ENCODE measurements around the gene SNX21. TPM values are rescaled to one million over a fixed set of nuclear protein-coding genes. Genes with fewer than 3 reads are reported as not detected.

The SNX21 gene
- total and polyA plus RNA-seq, 2 donors (not counting 3 experiments of a cell fraction or from before 2014, with no cell fraction given): 11.6 to 11.9 TPM

DNA sequence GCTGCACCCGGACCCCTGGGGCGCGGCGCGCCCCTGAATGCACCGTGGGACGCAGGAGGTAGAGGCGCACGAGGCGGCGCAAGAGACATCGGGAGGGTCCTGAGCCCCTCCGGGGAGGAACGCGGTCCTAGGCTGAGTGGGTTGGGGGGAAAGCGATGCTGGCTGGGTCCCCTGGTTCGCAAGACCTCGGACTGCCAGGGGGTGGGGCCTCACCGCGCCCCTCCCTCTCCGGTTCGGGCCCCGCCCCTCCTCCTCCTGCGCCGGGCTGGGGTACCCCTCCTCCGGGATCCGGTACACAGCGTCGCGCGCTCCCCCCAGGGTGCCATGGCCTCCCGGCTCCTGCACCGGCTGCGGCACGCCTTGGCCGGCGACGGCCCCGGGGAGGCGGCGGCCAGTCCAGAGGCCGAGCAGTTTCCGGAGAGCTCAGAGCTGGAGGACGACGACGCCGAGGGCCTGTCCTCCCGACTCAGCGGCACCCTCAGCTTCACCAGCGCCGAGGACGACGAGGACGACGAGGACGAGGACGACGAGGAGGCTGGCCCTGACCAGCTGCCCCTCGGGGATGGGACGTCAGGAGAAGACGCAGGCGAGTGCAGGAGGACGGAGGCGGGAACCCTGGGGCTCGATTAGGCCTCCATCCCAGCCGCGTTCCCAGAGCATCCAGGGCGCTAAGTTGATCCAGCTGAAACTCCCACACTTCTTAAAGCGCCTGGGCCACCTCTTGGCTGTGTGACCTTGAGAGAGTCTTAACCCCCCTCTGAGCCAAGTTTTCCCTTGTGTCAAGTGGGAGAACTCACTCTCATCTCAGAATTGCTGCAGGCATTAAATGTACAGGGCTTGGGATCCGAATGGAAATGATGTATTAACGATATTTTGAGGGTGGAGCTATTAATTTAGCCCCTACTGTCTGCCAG lies 541 bp downstream of the SNX21 start:
- ChIA-PET POLR2A (interaction anchor here (0.6 kb wide), 2 partner anchors 41 to 101 kb away, joined by 3 to 7 read pairs; no protein-coding TSS in a partner anchor), CTCF (interaction anchor here (0.6 to 1.9 kb wide), 8 partner anchors 10 to 136 kb away, joined by 3 to 14 read pairs (median 5); no protein-coding TSS in a partner anchor)
- Histone ChIP-seq H2AFZ (ENCODE audit: low read depth, low read length) (peak overlapping the region; percentile 98), H3K4me3 (replicated peaks in 1 of 3; ENCODE audit: insufficient read depth in 1 of 3, low read depth in 1 of 3, low read length in 3 of 3) (peak overlapping the region; percentile 29 to 47 (median 35)), H3K4me1 (ENCODE audit: control insufficient read depth, extremely low read depth, insufficient read depth, low read length) (peaks cover 20% of the 10 kb centered on the region), H3K36me3 (ENCODE audit: control insufficient read depth in 2 of 2, extremely low read depth in 1 of 2, insufficient read depth in 2 of 2, low read length in 2 of 2) (no peaks in the 10 kb centered on the region), H4K20me1 (replicated peaks; ENCODE audit: control insufficient read depth, extremely low read depth, insufficient read depth, low read length) (no peaks in the 10 kb centered on the region), H3K79me2 (ENCODE audit: control insufficient read depth, insufficient read depth, low read length) (no peaks in the 10 kb centered on the region), H3K27ac (ENCODE audit: insufficient read depth, low read depth, low read length) (peak overlapping the region; percentile 71), H3K27me3 (ENCODE audit: control insufficient read depth in 2 of 2, insufficient read depth in 2 of 2, low read length in 2 of 2) (no peaks in the 10 kb centered on the region), H3K4me2 (ENCODE audit: insufficient read depth, low read length) (peak overlapping the region; percentile 90), H3K9ac (replicated peaks; ENCODE audit: extremely low read depth, insufficient read depth, low read length) (peak overlapping the region; percentile 89), H3K9me3 (replicated peaks; ENCODE audit: control insufficient read depth, insufficient read depth, low read length) (no peaks in the 10 kb centered on the region), H3K9me1 (replicated peaks; ENCODE audit: control insufficient read depth, extremely low read depth, insufficient read depth, low read length) (no peaks in the 10 kb centered on the region)
- peak; percentile 44 for FAIRE-seq
- TF ChIP-seq JUN (IDR thresholded peaks at IDR 0.05; ENCODE audit: borderline replicate concordance, insufficient read depth, insufficient read length, low read depth) (no peak), POLR2A (IDR thresholded peaks at IDR 0.05; ENCODE audit: low read depth, low read length) (no peak), EZH2 (IDR thresholded peaks at IDR 0.05; ENCODE audit: borderline replicate concordance, low read depth, low read length, severe bottlenecking) (no peak), CTCF (IDR thresholded peaks at IDR 0.05; ENCODE audit: extremely low read depth in 1 of 2, insufficient read depth in 1 of 2, low read depth in 1 of 2, low read length in 2 of 2) (no peak), MAX (IDR thresholded peaks at IDR 0.05; ENCODE audit: insufficient read depth, insufficient read length) (no peak), MYC (IDR thresholded peaks at IDR 0.05; ENCODE audit: low read depth, low read length) (no peak), FOS (IDR thresholded peaks at IDR 0.05; ENCODE audit: borderline replicate concordance, insufficient read depth, low read length) (no peak), POLR2AphosphoS5 (IDR thresholded peaks at IDR 0.05; ENCODE audit: insufficient read depth, low read depth, low read length) (peak; percentile 73)
- dilution Hi-C loops (cut with MboI; ENCODE audit: extremely low pct_ligation_motif_present, low sequenced_read_pairs) (no loop called here), intact Hi-C loops (cut with micrococcal nuclease) (loop anchor here (1.0 to 2.0 kb wide), 3 partner anchors 22 to 57 kb away; partner anchors contain the start of genes ACOT8, CTSA, NEURL2 and UBE2C)
- peak; percentile 83 for DNase-seq (ENCODE audit: low read depth, low spot score)
- no TSS peak for BruUV-seq (replicated peaks)
